ENCODE measurements around the gene ZDHHC22. TPM values are rescaled to one million over a fixed set of nuclear protein-coding genes. Genes with fewer than 3 reads are reported as not detected.

ZDHHC22 gene
- total and polyA plus RNA-seq, 2 of the 13 experiments (the other 11 are each of a cell fraction or from before 2014, with no cell fraction given): not detected

DNA sequence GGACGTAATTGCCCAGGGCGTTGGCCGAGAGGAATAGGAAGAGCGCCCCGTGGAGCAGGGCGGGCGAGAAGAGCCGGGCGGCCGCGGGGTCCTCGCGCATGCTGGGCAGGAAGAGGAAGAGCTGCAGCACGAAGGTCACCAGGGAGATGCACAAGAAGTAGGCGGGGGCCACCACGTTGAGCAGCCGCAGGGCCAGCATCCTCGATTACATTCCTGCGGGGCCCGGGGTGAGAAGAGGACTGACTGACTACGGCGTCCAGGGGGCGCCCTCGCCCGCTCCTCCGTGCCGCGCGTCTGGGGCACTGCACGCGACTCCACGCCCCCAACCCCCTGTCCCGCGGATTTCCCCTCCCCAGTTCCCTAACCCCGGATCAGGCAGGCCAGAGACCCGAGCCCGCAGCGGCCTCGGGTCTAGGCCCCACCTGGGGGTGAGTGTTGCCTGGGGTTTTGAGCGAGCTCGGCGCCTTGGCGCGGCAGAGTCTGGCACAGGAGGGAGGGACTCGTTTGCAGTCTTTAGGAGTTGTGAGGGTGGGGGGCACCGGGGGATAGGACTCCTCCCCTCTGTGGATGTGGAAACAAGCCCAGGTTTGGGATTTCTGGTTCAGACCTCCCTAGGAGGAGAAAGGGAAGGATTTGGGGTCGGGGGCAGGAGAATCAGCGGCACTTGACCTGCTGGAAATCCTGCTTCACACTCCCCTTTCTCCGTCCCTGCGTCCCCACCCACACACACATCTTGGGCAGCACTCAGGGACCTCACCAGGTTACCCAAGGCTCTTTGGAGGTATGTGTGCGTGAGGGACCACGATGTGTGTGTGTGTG is 1.8 kb downstream of the ZDHHC22 start (continued):
- TF ChIP-seq, protein P1, sequence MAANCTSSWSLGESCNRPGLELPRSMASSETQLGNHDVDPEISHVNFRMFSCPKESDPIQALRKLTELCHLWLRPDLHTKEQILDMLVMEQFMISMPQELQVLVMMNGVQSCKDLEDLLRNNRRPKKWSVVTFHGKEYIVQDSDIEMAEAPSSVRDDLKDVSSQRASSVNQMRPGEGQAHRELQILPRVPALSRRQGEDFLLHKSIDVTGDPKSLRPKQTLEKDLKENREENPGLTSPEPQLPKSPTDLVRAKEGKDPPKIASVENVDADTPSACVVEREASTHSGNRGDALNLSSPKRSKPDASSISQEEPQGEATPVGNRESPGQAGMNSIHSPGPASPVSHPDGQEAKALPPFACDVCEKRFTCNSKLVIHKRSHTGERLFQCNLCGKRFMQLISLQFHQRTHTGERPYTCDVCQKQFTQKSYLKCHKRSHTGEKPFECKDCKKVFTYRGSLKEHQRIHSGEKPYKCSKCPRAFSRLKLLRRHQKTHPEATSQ (CRISPR knock-in tag; IDR thresholded peaks at IDR 0.05; ENCODE audit: borderline replicate concordance): no peak
- TF ChIP-seq ZNF3 (CRISPR knock-in tag; IDR thresholded peaks at IDR 0.05): no peak
- TF ChIP-seq, protein P2, sequence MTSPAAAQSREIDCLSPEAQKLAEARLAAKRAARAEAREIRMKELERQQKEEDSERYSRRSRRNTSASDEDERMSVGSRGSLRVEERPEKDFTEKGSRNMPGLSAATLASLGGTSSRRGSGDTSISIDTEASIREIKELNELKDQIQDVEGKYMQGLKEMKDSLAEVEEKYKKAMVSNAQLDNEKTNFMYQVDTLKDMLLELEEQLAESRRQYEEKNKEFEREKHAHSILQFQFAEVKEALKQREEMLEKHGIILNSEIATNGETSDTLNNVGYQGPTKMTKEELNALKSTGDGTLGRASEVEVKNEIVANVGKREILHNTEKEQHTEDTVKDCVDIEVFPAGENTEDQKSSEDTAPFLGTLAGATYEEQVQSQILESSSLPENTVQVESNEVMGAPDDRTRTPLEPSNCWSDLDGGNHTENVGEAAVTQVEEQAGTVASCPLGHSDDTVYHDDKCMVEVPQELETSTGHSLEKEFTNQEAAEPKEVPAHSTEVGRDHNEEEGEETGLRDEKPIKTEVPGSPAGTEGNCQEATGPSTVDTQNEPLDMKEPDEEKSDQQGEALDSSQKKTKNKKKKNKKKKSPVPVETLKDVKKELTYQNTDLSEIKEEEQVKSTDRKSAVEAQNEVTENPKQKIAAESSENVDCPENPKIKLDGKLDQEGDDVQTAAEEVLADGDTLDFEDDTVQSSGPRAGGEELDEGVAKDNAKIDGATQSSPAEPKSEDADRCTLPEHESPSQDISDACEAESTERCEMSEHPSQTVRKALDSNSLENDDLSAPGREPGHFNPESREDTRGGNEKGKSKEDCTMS (CRISPR knock-in tag; conservative IDR thresholded peaks at IDR 0.05): no peak
- no peak for TF ChIP-seq ZNF432 (CRISPR knock-in tag; IDR thresholded peaks at IDR 0.05; ENCODE audit: borderline replicate concordance)
- no peak for TF ChIP-seq ZNF124 (CRISPR knock-in tag; IDR thresholded peaks at IDR 0.05)
- TF ChIP-seq KLF15 (CRISPR knock-in tag; IDR thresholded peaks at IDR 0.05; ENCODE audit: borderline replicate concordance): no peak
- TF ChIP-seq, protein P3, sequence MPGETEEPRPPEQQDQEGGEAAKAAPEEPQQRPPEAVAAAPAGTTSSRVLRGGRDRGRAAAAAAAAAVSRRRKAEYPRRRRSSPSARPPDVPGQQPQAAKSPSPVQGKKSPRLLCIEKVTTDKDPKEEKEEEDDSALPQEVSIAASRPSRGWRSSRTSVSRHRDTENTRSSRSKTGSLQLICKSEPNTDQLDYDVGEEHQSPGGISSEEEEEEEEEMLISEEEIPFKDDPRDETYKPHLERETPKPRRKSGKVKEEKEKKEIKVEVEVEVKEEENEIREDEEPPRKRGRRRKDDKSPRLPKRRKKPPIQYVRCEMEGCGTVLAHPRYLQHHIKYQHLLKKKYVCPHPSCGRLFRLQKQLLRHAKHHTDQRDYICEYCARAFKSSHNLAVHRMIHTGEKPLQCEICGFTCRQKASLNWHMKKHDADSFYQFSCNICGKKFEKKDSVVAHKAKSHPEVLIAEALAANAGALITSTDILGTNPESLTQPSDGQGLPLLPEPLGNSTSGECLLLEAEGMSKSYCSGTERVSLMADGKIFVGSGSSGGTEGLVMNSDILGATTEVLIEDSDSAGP (CRISPR knock-in tag; IDR thresholded peaks at IDR 0.05; ENCODE audit: borderline replicate concordance): no peak
- no peak for TF ChIP-seq SIN3B (IDR thresholded peaks at IDR 0.05; ENCODE audit: low read length)
- TF ChIP-seq, protein P4, sequence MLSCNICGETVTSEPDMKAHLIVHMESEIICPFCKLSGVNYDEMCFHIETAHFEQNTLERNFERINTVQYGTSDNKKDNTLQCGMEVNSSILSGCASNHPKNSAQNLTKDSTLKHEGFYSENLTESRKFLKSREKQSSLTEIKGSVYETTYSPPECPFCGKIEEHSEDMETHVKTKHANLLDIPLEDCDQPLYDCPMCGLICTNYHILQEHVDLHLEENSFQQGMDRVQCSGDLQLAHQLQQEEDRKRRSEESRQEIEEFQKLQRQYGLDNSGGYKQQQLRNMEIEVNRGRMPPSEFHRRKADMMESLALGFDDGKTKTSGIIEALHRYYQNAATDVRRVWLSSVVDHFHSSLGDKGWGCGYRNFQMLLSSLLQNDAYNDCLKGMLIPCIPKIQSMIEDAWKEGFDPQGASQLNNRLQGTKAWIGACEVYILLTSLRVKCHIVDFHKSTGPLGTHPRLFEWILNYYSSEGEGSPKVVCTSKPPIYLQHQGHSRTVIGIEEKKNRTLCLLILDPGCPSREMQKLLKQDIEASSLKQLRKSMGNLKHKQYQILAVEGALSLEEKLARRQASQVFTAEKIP (CRISPR knock-in tag; IDR thresholded peaks at IDR 0.05; ENCODE audit: borderline replicate concordance): no peak
- peak; percentile 60; the same call in 1 of the 2 replicates for TF ChIP-seq RAD21 (CRISPR knock-in tag; IDR thresholded peaks at IDR 0.05)
- TF ChIP-seq HNRNPUL1 (IDR thresholded peaks at IDR 0.05; ENCODE audit: low read depth, low read length): no peak
- TF ChIP-seq SUZ12 (IDR thresholded peaks at IDR 0.05; ENCODE audit: low read depth, low read length): no peak
- TF ChIP-seq TEAD2 (CRISPR knock-in tag; IDR thresholded peaks at IDR 0.05): no peak
- TF ChIP-seq ZNF672 (CRISPR knock-in tag; IDR thresholded peaks at IDR 0.05): no peak
- TF ChIP-seq ZNF598 (CRISPR knock-in tag; IDR thresholded peaks at IDR 0.05; ENCODE audit: borderline replicate concordance): no peak
- no peak for TF ChIP-seq ZNF24 (IDR thresholded peaks at IDR 0.05)
- TF ChIP-seq KLF9 (CRISPR knock-in tag; IDR thresholded peaks at IDR 0.05; ENCODE audit: low read depth): no peak
- TF ChIP-seq, protein P5, sequence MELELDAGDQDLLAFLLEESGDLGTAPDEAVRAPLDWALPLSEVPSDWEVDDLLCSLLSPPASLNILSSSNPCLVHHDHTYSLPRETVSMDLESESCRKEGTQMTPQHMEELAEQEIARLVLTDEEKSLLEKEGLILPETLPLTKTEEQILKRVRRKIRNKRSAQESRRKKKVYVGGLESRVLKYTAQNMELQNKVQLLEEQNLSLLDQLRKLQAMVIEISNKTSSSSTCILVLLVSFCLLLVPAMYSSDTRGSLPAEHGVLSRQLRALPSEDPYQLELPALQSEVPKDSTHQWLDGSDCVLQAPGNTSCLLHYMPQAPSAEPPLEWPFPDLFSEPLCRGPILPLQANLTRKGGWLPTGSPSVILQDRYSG (CRISPR knock-in tag; IDR thresholded peaks at IDR 0.05): no peak
- TF ChIP-seq ZNF143 (CRISPR knock-in tag; IDR thresholded peaks at IDR 0.05): no peak
- TF ChIP-seq, protein P6, sequence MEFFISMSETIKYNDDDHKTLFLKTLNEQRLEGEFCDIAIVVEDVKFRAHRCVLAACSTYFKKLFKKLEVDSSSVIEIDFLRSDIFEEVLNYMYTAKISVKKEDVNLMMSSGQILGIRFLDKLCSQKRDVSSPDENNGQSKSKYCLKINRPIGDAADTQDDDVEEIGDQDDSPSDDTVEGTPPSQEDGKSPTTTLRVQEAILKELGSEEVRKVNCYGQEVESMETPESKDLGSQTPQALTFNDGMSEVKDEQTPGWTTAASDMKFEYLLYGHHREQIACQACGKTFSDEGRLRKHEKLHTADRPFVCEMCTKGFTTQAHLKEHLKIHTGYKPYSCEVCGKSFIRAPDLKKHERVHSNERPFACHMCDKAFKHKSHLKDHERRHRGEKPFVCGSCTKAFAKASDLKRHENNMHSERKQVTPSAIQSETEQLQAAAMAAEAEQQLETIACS (CRISPR knock-in tag; IDR thresholded peaks at IDR 0.05): no peak
- TF ChIP-seq ZNF543 (CRISPR knock-in tag; IDR thresholded peaks at IDR 0.05): no peak

Data from HepG2 (cell line).